K562 (cell line): Measurements from ENCODE around the gene OSCAR. TPM values are rescaled to one million over a fixed set of nuclear protein-coding genes. Genes with fewer than 3 reads are reported as not detected.

ENCODE experiments used
- CTCF ChIP-seq, 3 experiments: IDR thresholded peaks in 2 of 3; conservative IDR thresholded peaks in 1 of 3; 2 replicates each; pipeline ENCODE4 v1.5.1; 2011 to 2012; ENCODE audit warnings: low read length in 3 of 3, mild to moderate bottlenecking in 3 of 3, control low read depth in 2 of 3, improper control_type of control experiment in 1 of 3, inconsistent platforms in 1 of 3, low read depth in 1 of 3, mixed read lengths in 1 of 3, moderate library complexity in 1 of 3; ENCODE audit not compliant: insufficient read depth in 2 of 3
- EGR1 ChIP-seq: fragments of 450-650 bp; conservative IDR thresholded peaks from 2 replicates; pipeline ENCODE4 v1.6.1; 2017; ENCODE audit warnings: mild to moderate bottlenecking
- MAZ ChIP-seq, 2 experiments: fragments of 450-650 bp in 1 of 2; sonication (generic) in 1 of 2; formaldehyde crosslinking; IDR thresholded peaks in 1 of 2; conservative IDR thresholded peaks in 1 of 2; 2 replicates each; pipeline versions ENCODE4 v1.4.0 to v1.5.0; 2020; ENCODE audit warnings: mild to moderate bottlenecking in 1 of 2, missing genetic modification reagents in 1 of 2
- MTA3 ChIP-seq: fragments of 450-650 bp; formaldehyde crosslinking; IDR thresholded peaks from 2 replicates; pipeline ENCODE4 v1.6.1; 2017; ENCODE audit warnings: mild to moderate bottlenecking, borderline replicate concordance
- NFE2 ChIP-seq: IDR thresholded peaks from 2 replicates; pipeline ENCODE4 v1.6.1; 2014; ENCODE audit warnings: antibody characterized with exemption, low read depth
- POLR2A ChIP-seq: fragments of 450-650 bp; conservative IDR thresholded peaks from 2 replicates; pipeline ENCODE4 v1.6.1; 2016
- SP1 ChIP-seq: sonication (generic); formaldehyde crosslinking; IDR thresholded peaks from 2 replicates; pipeline ENCODE4 v1.8.1; 2022; ENCODE audit warnings: mild to moderate bottlenecking, missing genetic modification reagents
- SPI1 ChIP-seq: IDR thresholded peaks from 2 replicates; pipeline ENCODE4 v1.6.1; 2011; ENCODE audit warnings: low read depth, low read length, control low read depth, borderline replicate concordance
- TAF1 ChIP-seq: IDR thresholded peaks from 2 replicates; pipeline ENCODE4 v1.6.1; 2011; ENCODE audit warnings: mild to moderate bottlenecking, low read length, moderate library complexity; ENCODE audit not compliant: insufficient read depth, control insufficient read depth, severe bottlenecking; ENCODE audit errors: extremely low read depth
- TRIM24 ChIP-seq, 2 experiments: fragments of 450-650 bp; IDR thresholded peaks; 2 replicates each; pipeline ENCODE4 v1.6.1; 2016
- UBTF ChIP-seq, 2 experiments: IDR thresholded peaks; 2 replicates each; pipeline ENCODE4 v1.6.1; 2012; ENCODE audit warnings: improper control_type of control experiment in 2 of 2, low read depth in 2 of 2, low read length in 2 of 2, borderline replicate concordance in 1 of 2
- VEZF1 ChIP-seq: fragments of 200-800 bp; sonication (Bioruptor generic); IDR thresholded peaks from 2 replicates; pipeline ENCODE4 v1.6.1; 2017; ENCODE audit warnings: missing genetic modification characterization, missing compliant biosample characterization
- ZBTB5 ChIP-seq: fragments of 450-650 bp; IDR thresholded peaks from 2 replicates; pipeline ENCODE4 v1.6.1; 2017; ENCODE audit warnings: antibody characterized with exemption
- ZNF232 ChIP-seq: sonication (generic); formaldehyde crosslinking; IDR thresholded peaks from 2 replicates; pipeline ENCODE4 v1.8.0; 2022; ENCODE audit warnings: mild to moderate bottlenecking, missing genetic modification reagents
- polyA plus RNA-seq, 8 experiments: library from polyadenylated mRNA; depleted of rRNA in 4 of 8; stranded (reverse) in 5 of 8; unstranded in 3 of 8; fragments of >200 nt; fragmentation: Nextera tagmentation in 2 of 8; fragmentation: Illumina TruSeq in 1 of 8; extraction: Ambion mirVana in 2 of 8; extraction: Trizol in 1 of 8; gene quantifications; 2 replicates each; pipeline versions ENCODE4 v1.2.1 to v1.2.3, GENCODE V29; 2011 to 2014; ENCODE audit warnings: inconsistent platforms in 1 of 8, missing spikeins in 1 of 8
- total RNA-seq, 7 experiments: library from RNA; depleted of rRNA in 6 of 7; stranded (reverse); fragments of >200 nt in 6 of 7; fragmentation: Illumina TruSeq in 2 of 7; extraction: Trizol in 2 of 7; gene quantifications; 2 replicates each; pipeline versions ENCODE4 v1.2.1 to v1.2.3, GENCODE V29; 2011 to 2021; ENCODE audit warnings: low replicate concordance in 1 of 7

Gene OSCAR
- total and polyA plus RNA-seq, 9 of the 15 experiments (the other 6 are each of a cell fraction or from before 2014, with no cell fraction given) = 0.09 to 0.62 (median 0.13) TPM; not detected in 5

- TF ChIP-seq VEZF1 (CRISPR knock-in tag) = peak; percentile 90
- TF ChIP-seq ZBTB5 = peak; percentile 95
- TF ChIP-seq EGR1 = peak; percentile 99
- TF ChIP-seq SPI1 = peak; percentile 10; the same call in 1 of the 2 replicates
- TF ChIP-seq TAF1 = peak; percentile 44
- peak; percentile 66 for TF ChIP-seq POLR2A
- TF ChIP-seq MAZ (CRISPR knock-in tag; conservative IDR thresholded peaks at IDR 0.05 in 1 of 2, IDR thresholded peaks at IDR 0.05 in 1 of 2) = peak; percentile 66 to 71; a peak in 3 of 4 replicates
- TF ChIP-seq TRIM24 (IDR thresholded peaks at IDR 0.05) = no peak
- 0 out of 4 replicates have a peak, but pooled peaks of 1 of the 2 experiments have one; percentile 17 for TF ChIP-seq UBTF (IDR thresholded peaks at IDR 0.05; ENCODE audit: borderline replicate concordance in 1 of 2, low read depth in 2 of 2, low read length in 2 of 2)
- TF ChIP-seq CTCF (IDR thresholded peaks at IDR 0.05 in 2 of 3, conservative IDR thresholded peaks at IDR 0.05 in 1 of 3; ENCODE audit: insufficient read depth in 2 of 3, low read depth in 1 of 3, low read length in 3 of 3) = peak in 1 of 3 experiments; percentile 7; a peak in 1 of 6 replicates
- no peak for TF ChIP-seq ZNF232
- TF ChIP-seq NFE2 = peak; percentile 76
- TF ChIP-seq MTA3 = peak; percentile 75; the same call in 1 of the 2 replicates
- TF ChIP-seq SP1 (CRISPR knock-in tag) = peak; percentile 97
Measured at GRCh38 chr19:54136864-54137698, 36.5 kb upstream of the OSCAR start (continued).
